Testis (tissue), 2 donors: ENCODE results near the gene HOXA1.

Experiments used
- POLR2A ChIP-seq: fragments of 450-650 bp; IDR thresholded peaks from one replicate; pipeline ENCODE4 v1.6.1; 2017; ENCODE audit warnings: antibody characterized with exemption, mild to moderate bottlenecking, moderate library complexity
- TF ChIP-seq, protein P1 (sequence below), 3 experiments: fragments of 450-650 bp in 2 of 3; fragments of 200-600 bp in 1 of 3; sonication (generic) in 1 of 3; IDR thresholded peaks; one replicate each; pipeline ENCODE4 v1.5.1; 2016 to 2019; ENCODE audit warnings: antibody characterized with exemption in 3 of 3, mild to moderate bottlenecking in 2 of 3, moderate library complexity in 1 of 3

DNA sequence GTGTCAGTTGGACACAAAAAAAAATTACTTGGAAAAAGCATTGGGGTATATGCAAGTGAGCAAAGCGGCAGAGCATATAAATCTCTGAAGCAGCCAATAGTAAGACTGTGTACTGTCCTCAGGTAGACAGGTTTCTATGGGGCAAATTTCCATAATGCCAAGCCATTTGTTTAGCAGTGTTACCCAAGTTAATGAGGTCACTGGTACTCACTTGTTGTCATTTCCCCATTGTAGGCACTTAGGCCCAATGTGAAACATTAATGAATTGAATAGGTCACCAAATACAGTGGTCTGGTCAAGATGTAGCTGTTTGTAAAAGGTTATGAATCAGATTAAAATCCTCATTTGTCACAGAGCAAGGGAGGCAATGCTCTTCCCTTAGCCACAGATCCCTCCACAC lies 27.5 kb downstream of the HOXA1 start:
- TF ChIP-seq, protein P1, sequence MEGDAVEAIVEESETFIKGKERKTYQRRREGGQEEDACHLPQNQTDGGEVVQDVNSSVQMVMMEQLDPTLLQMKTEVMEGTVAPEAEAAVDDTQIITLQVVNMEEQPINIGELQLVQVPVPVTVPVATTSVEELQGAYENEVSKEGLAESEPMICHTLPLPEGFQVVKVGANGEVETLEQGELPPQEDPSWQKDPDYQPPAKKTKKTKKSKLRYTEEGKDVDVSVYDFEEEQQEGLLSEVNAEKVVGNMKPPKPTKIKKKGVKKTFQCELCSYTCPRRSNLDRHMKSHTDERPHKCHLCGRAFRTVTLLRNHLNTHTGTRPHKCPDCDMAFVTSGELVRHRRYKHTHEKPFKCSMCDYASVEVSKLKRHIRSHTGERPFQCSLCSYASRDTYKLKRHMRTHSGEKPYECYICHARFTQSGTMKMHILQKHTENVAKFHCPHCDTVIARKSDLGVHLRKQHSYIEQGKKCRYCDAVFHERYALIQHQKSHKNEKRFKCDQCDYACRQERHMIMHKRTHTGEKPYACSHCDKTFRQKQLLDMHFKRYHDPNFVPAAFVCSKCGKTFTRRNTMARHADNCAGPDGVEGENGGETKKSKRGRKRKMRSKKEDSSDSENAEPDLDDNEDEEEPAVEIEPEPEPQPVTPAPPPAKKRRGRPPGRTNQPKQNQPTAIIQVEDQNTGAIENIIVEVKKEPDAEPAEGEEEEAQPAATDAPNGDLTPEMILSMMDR (IDR thresholded peaks at IDR 0.05) = no peak
- TF ChIP-seq POLR2A = no peak
